ENCODE results near the gene RPS21. TPM values are rescaled to one million over a fixed set of nuclear protein-coding genes. Genes with fewer than 3 reads are reported as not detected.

RPS21 gene
- total RNA-seq, 1 experiment from 2014 or later = 1,088 TPM

GRCh38 chr20:62388839-62389600 lies 2.1 kb downstream of the RPS21 start:
- in situ Hi-C loops (cut with HindIII; ENCODE audit: low pct_unique_long_range_greater_than_20kb, low sequenced_read_pairs) = no loop called here

GRCh38 chr20:62389601-62390087 lies 2.7 kb downstream of the RPS21 start:
- in situ Hi-C loops (cut with HindIII; ENCODE audit: low pct_unique_long_range_greater_than_20kb, low sequenced_read_pairs) = no loop called here

More at GRCh38 chr20:62388839-62389600, 2.1 kb downstream of the RPS21 start:
- no peak for DNase-seq (ENCODE audit: low read depth, low spot score)

DNA sequence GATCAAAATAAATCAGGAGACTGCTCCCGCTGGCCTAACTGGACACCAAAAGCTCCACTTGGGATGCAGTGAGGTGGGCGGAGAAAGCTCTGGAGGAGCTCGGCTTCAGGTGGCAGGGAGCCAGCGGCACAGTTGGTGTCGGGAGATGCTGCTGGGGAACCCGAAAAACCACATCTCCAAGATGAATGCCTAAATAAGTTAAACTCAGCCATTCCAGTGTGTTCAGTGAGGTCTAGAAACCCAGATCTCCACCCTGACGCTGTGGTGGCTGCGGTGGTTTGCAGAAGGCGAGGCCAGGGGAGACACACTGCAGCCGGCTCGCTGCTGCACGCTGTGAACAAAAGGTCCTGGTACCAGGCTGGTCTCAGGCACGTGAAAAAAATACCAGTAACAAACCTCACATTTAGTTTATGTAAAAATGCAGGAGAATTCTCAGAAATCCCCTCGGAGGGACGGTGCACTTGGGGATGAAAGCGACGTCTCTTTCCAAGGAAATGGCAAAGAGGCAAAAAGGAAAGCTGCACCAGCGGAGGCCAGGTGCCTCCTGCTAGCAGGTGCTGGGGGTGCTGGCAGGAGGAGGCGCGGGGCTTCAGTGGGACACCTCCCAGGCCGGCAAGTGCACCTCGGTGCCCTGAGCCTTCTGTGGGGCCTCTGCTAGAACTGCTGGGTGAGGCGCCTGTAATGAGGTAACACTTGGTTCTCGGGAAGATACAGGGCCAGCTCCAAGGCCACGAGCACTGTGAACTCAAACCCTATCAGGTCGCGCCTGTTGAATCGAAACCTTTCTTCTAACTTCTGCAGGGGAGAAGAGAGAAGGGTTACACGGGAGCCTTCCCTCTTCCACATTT lies 3.6 kb downstream of the RPS21 start:
- no peak for DNase-seq (ENCODE audit: low read depth, low spot score)
- in situ Hi-C loops (cut with HindIII; ENCODE audit: low pct_unique_long_range_greater_than_20kb, low sequenced_read_pairs) = no loop called here

More at GRCh38 chr20:62389601-62390087, 2.7 kb downstream of the RPS21 start:
- no peak for DNase-seq (ENCODE audit: low read depth, low spot score)

- DNase-seq (ENCODE audit: low read depth, low spot score) = no peak
- in situ Hi-C loops (cut with HindIII; ENCODE audit: low pct_unique_long_range_greater_than_20kb, low sequenced_read_pairs) = no loop called here
Observed at GRCh38 chr20:62391165-62392076, 4.5 kb downstream of the RPS21 start.

- in situ Hi-C loops (cut with HindIII; ENCODE audit: low pct_unique_long_range_greater_than_20kb, low sequenced_read_pairs) = no loop called here
Observed at GRCh38 chr20:62392077-62392418, 5.1 kb downstream of the RPS21 start.

DNA sequence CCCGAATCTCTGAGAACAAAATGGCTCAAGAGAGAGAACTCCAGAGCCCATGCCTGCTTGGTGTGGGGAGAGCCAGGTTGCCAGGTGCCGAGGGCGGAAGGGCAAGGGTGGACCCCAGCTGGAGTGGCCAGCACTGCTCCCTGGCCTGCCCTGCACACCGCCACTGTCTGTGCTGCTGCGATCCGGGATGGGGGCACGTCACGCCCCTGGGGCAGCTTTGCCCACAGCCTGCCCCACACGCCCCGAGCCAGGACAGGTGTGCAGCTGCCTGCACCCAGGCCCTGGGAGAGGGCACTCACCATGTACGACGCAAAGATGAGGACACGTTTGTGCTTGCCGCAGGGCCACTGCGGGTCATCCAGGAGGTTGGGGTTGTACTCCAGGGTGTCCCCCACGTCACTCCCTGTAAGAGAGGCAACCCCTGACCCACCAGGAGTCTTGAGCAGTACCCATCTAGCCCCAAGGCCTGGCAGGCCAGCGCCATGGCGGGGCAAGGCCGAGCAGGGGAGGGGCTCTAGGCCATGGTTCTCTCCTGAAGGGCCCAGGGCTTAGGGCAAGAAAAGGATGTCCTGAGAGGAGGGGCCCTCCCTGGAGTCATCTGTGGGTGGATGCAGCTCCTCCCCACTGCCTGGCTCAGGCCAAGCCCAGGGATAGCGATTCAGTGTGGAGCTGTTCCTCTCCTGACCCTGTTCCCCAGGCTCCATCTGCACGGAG lies 5.9 kb downstream of the RPS21 start:
- in situ Hi-C loops (cut with HindIII; ENCODE audit: low pct_unique_long_range_greater_than_20kb, low sequenced_read_pairs) = no loop called here
- DNase-seq (ENCODE audit: low read depth, low spot score) = no peak

More at GRCh38 chr20:62392077-62392418, 5.1 kb downstream of the RPS21 start:
- no peak for DNase-seq (ENCODE audit: low read depth, low spot score)

- no peak for DNase-seq (ENCODE audit: low read depth, low spot score)
- in situ Hi-C loops (cut with HindIII; ENCODE audit: low pct_unique_long_range_greater_than_20kb, low sequenced_read_pairs) = no loop called here
Observed at GRCh38 chr20:62393335-62393665, 6.4 kb downstream of the RPS21 start.

DNA sequence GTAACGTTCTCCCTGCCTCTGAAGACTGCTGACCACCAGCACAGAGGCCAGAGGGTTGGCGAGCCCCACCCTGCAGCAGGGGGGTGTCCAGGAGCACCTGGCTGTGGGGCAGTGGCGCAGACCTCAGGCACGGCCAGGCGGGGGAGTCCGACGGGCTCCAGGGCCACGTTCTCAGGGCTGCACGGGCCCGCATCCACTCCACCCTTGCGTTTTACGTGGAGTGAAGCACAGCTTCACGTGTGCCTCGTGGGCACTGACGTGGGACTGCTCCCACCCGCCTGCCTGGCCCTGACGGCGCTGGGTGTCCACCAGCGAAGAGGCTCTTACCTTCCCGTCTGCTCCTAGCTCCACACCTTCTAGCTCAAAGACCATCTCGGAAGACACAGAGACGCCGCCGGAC lies 6.9 kb downstream of the RPS21 start:
- in situ Hi-C loops (cut with HindIII; ENCODE audit: low pct_unique_long_range_greater_than_20kb, low sequenced_read_pairs) = no loop called here
- no peak for DNase-seq (ENCODE audit: low read depth, low spot score)

DNA sequence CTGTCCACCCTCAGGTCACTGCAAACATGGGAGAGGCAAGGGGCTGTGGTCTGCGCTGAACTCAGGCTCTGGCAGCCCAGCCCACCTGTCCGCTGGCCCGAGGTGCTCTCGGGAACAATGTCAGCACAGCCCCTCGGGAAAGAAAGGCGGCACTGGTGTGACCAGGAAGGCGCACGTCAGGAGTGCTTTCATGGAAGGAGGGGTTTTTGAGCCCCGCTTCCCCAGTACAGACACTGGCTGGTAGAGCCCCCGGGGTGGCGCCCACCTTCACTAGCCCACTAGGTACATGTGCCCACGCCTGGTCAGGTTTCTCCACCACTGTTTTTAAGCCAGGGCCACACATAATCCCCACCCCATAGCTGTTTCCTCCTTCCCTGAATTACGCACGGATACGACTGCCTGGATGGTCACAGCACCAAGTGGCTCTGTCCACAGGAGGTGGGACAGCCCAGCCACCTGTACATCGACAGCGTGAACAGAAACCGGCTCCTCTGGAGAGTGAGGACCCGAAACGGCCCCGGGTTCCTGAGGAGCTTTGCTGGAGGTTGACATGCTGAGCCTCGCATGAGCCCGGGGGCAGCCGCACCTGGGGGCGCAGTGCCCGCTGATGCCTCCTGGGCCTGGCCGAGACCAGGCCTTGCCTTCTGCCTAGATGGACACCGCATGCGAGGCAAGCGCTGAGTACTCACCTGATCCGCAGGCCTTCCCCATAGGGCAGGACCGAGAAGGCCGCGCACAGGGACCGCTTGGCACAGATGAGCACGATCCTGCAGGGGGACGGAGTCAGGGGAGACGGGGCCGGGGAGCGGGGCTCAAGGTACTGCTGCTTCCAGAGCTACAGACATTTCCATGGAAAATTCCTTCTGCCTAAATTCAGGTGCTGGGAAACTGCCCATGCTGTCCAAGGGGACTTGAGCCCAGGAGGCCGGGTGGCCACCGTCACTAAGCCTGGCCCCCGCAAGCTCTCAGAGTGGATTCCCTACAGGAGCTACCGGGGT lies 7.6 kb downstream of the RPS21 start:
- DNase-seq (ENCODE audit: low read depth, low spot score) = no peak
- in situ Hi-C loops (cut with HindIII; ENCODE audit: low pct_unique_long_range_greater_than_20kb, low sequenced_read_pairs) = no loop called here

GRCh38 chr20:62395311-62396242 lies 8.7 kb downstream of the RPS21 start:
- peak; percentile 44 for DNase-seq (ENCODE audit: low read depth, low spot score)
- in situ Hi-C loops (cut with HindIII; ENCODE audit: low pct_unique_long_range_greater_than_20kb, low sequenced_read_pairs) = no loop called here

GRCh38 chr20:62396367-62397239 lies 9.7 kb downstream of the RPS21 start:
- in situ Hi-C loops (cut with HindIII; ENCODE audit: low pct_unique_long_range_greater_than_20kb, low sequenced_read_pairs) = no loop called here
- DNase-seq (ENCODE audit: low read depth, low spot score) = no peak

GRCh38 chr20:62398120-62398821 lies 11.4 kb downstream of the RPS21 start:
- no peak for DNase-seq (ENCODE audit: low read depth, low spot score)
- in situ Hi-C loops (cut with HindIII; ENCODE audit: low pct_unique_long_range_greater_than_20kb, low sequenced_read_pairs) = no loop called here

DNA sequence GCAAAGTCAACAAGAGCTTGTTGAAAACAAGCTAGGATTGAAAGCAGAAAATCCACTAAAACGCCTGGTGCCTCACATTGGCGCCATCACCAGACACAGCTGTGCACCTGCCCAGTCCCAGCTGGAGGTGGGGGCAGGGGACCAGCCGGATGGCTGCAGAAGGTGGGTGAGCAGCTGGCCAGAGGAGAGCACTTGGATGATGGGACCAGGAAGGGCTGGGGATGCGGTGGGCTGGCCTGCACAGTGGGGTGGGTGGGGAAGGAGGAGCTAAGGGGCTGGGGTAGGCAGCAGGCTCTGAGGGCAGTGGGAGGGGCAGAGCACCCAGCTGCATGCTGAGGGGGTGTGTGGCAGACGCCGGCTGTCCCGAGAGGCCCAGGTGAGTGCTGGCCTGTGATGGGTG lies 13.1 kb downstream of the RPS21 start:
- no peak for DNase-seq (ENCODE audit: low read depth, low spot score)

GRCh38 chr20:62400541-62400940 lies 13.6 kb downstream of the RPS21 start:
- no peak for DNase-seq (ENCODE audit: low read depth, low spot score)
- in situ Hi-C loops (cut with HindIII; ENCODE audit: low pct_unique_long_range_greater_than_20kb, low sequenced_read_pairs) = no loop called here

More for the DNA sequence above, 13.1 kb downstream of the RPS21 start:
- in situ Hi-C loops (cut with HindIII; ENCODE audit: low pct_unique_long_range_greater_than_20kb, low sequenced_read_pairs) = no loop called here
